ENCODE measurements around the gene KRTAP5-8.
"Not testable (repeated sequence)": the region's sequence is repeated elsewhere in the genome, so short reads cannot be mapped to it uniquely, and the experiment has no call there.

The KRTAP5-8 gene

GRCh38 chr11:71518506-71519471, 19.0 kb upstream of the KRTAP5-8 start:
- no peak for DNase-seq

DNA sequence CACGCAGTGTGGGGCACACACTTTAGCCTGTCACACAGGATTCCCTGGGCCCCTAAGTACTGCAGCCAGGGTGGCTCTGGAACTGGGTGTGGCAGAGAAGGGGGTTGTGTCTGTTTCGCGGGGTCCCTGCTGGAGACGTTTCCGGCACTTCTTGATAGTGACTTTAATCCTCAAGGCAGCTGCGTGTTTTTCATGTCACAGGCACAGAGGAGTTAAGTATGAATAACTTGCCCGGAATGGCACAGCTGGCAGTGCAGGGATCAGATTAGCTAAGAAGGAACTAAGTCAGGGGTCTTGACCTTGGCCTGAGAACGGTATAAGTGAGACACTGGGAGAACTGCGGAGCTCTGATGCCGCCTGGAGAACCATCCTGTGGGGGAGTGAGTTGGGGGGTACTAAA, 18.3 kb upstream of the KRTAP5-8 start:
- DNase-seq: no peak

- no peak for DNase-seq
Observed at GRCh38 chr11:71525188-71525937, 12.5 kb upstream of the KRTAP5-8 start.

DNA sequence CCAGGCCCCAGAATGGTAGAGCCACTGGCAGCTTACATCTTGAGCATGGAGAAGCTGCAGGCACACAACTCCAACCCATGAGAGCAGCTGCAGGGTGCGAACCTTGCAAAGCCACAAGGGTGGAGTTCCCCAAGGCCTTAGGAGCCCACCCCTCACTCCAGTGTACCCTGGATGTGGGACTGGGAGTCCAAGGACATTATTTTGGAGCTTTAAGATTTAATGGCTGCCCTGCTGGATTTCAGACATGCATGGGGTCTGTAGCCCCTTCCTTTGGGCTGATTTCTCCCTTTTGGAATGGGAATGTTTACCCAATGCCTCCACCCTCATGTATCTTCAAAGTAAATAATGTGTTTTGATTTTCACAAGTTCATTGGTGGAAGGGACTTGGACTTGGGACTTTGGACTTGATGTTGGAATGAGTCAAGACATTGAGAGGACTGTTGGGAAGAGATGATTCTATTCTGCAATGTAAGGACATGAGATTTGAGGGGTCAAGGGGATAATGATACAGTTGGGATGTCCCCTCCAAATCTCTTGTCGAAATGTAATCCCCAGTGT, 11.8 kb upstream of the KRTAP5-8 start:
- DNase-seq: no peak

DNA sequence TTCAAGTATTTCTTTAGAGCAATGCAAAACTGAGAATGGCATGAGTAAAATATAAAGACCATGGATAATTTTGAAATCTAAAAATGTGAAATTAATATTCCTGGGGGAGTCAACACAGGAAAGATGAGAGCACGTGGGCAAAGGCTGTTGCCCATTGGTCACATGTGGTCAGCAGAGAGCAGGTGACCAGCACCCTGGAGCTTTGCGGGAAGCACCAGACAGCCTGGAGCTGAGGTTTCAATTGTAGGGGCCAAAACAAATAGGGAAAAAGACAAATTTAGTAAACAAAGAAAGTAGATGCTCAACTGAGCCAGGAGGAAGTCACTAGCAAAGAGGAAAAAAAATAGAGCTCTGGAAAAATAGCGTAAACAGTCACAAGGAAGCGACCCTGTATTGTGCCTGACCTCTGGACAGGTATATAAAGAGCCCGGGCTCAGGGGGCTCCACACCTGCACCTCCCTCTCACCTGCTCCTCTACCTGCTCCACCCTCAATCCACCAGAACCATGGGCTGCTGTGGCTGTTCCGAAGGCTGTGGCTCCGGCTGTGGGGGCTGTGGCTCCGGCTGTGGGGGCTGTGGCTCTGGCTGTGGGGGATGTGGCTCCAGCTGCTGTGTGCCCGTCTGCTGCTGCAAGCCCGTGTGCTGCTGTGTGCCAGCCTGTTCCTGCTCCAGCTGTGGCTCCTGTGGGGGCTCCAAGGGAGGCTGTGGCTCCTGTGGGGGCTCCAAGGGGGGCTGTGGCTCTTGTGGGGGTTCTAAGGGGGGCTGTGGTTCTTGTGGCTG, 10.8 kb upstream of the KRTAP5-8 start, which contains the start of gene KRTAP5-7:
TSS of gene KRTAP5-7 (plus strand) at position 472 of the 780 bp plus-strand sequence. CDS start at position 506, 34 bp downstream.
- DNase-seq: not testable (repeated sequence)

DNA sequence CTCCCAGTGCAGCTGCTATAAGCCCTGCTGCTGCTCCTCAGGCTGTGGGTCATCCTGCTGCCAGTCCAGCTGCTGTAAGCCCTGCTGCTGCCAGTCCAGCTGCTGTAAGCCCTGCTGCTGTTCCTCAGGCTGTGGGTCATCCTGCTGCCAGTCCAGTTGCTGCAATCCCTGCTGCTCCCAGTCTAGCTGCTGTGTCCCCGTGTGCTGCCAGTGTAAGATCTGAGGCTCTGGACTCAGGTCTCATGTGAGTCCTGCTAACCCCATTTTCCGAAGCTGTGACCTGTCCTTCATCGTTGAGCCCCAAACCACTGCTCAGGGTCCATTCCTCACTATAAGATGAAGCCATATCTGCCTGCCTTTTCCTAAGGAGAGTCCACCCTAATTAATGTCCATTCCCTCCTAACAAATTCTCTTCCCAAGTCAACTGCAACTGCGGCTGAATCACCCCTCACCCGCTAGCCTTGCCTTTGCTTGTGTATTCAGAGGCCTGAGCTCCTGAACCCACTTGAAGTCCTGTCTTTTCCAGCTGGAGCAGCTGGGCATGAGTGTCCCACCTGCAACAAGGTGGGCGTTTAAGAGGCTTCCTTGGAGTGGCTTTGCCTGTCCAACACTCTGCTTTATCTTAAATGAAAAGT, 10.1 kb upstream of the KRTAP5-8 start:
- DNase-seq: no peak

DNA sequence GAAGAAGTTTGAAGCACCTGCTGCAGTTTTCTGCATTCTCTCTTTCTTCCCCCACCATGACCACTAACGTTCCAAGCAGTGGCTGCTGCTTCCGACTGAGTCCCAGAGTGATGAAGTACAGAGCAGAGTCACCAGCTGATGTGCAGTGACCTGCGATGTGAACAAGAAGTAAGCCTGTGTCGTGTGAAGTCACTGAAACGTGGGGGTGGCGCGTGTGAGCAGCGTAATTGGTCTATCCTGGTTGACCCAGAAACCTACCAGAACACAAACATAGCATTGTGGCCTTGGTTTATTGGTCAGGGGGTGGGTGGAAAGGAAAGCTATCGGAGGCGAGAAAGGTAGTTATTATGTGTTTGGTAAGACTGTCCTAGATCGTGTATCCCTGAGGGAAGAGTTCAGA, 7.2 kb upstream of the KRTAP5-8 start:
- DNase-seq: no peak

GRCh38 chr11:71532036-71532610, 5.7 kb upstream of the KRTAP5-8 start:
- no peak for DNase-seq

DNA sequence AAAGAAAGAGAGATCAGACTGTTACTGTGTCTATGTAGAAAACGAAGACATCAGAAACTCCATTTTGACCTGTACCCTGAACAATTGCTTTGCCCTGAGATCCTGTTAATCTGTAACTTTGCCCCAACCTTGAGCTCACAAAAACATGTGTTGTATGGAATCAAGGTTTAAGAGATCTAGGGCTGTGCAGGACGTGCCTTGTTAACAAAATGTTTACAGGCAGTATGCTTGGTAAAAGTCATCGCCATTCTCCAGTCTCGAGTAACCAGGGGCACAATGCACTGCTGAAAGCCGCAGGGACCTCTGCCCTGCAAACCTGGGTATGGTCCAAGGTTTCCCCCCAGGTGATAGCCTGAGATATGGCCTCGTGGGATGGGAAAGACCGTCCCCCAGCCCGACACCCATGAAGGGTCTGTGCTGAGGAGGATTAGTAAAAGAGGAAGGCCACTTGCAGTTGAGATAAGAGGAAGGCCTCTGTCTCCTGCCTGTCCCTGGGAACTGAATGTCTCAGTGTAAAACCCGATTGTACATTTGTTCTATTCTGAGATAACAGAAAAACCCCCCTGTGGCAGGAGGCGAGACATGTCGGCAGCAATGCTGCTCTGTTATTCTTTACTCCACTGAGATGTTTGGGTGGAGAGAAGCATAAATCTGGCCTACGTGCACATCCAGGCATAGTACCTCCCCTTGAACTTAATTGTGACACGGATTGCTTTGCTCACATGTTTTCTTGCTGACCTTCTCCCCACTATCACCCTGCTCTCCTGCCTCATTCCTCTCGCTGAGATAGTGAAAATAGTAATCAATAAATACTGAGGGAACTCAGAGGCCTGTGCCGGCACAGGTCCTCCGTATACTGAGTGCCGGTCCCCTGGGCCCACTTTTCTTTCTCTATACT, 2.9 kb upstream of the KRTAP5-8 start:
- DNase-seq: not testable (repeated sequence)

GRCh38 chr11:71535825-71536224, 2.0 kb upstream of the KRTAP5-8 start:
- no peak for DNase-seq

- DNase-seq: no peak
Observed at GRCh38 chr11:71537537-71537936, 288 bp upstream of the KRTAP5-8 start.

GRCh38 chr11:71538666-71538990, 803 bp downstream of the KRTAP5-8 start:
- no peak for DNase-seq

DNA sequence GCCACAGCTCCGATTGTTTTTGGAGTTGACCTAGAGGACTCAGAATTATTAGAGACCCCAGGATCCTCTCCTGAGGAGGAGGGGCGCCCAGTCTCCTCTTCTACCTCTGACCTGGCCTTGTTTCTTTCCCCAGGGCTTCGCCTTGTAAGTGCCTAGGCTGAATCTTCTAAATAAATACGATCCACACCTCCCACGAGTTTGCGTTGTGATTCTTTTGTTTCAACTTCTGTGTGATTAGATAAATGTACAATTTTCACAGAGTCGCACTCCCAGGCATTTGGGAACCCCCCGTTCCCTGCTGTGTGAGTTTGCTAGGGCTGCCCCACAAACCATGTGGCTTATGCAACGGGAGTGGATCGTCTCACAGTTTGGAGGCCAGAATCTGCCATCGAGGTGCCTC, 1.2 kb downstream of the KRTAP5-8 start:
- DNase-seq: no peak

DNA sequence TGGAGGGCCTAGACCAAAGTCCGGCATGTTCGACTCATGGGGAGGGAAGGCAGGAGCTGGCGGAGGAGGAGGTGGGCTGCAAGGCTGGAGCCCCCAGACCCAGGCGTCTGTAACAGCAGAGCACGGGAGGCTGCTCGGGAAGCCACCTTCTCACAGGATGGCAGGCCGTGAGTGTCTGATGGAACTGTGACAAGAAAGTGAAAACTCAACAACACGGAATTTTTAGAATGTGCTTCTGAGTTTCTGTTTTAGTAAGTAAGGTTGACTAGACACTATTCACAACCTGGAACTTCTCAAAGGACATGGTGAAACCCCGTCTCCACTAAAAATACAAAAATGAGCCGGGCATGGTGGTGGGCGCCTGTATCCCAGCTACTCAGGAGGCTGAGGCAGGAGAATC, 2.1 kb downstream of the KRTAP5-8 start:
- DNase-seq: not testable (repeated sequence)

GRCh38 chr11:71540521-71541304, 2.9 kb downstream of the KRTAP5-8 start:
- not testable (repeated sequence) for DNase-seq

- no peak for DNase-seq
Observed at GRCh38 chr11:71542382-71542781, 4.6 kb downstream of the KRTAP5-8 start.

DNA sequence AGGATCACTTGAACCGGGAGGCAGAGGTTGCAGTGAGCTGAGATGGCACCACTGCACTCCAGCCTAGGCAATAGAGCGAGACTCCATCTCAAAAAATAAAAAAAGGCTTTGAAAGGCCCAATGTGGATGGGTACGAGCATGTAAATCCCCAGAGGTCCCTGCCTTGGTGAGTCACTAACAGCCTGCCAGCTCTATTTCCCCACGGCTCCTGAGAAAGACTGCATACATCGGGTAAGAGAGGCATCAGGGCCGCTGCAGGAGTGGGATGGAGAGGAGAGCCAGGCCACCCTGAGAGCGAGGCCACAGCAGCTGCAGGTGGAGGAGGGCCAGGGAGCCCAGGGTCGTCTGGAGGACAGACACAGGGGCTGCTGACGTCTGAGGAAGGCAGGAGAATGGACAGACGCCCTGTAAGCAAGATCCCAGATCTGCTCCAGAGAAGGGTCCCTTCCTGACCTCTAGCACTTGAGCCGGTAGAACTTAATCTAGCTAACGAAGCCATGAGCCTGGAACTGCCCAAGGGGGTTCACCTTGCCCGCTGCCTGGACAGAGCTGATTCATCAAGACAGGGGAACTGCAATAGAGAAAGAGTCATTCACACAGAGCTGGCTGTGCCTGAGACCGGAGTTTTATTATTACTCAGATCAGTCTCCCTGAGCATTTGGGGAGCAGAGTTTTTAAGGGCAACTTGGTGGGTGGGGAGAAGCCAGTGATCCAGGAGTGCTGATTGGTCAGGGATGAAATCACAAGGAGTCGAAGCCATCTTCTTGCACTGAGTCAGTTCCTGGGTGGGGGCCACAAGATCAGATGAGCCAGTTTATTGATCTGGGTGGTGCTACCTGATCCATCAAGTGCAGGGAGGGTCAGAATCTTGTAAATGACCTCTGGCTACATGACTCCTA, 5.3 kb downstream of the KRTAP5-8 start:
- DNase-seq: no peak

- no peak for DNase-seq
Observed at GRCh38 chr11:71543866-71544265, 6.0 kb downstream of the KRTAP5-8 start.
